SW 1271 (cell line): ENCODE data around the gene SMARCA5.

Experiments used
- DNase-seq, 2 experiments: peaks; one replicate each; lab custom pipeline; 2025; lab: John Stamatoyannopoulos, UW

The SMARCA5 gene

GRCh38 chr4:143538979-143539669, 25.6 kb downstream of the SMARCA5 start:
- DNase-seq, result no peak

GRCh38 chr4:143539670-143540023, 26.1 kb downstream of the SMARCA5 start:
- no peak for DNase-seq

- no peak for DNase-seq
Measured at GRCh38 chr4:143549928-143550327, 36.4 kb downstream of the SMARCA5 start.

- DNase-seq, result no peak
Measured at GRCh38 chr4:143554728-143555597, 41.5 kb downstream of the SMARCA5 start.

GRCh38 chr4:143555676-143556075, 42.2 kb downstream of the SMARCA5 start:
- DNase-seq, result no peak

GRCh38 chr4:143558286-143558685, 44.8 kb downstream of the SMARCA5 start:
- no peak for DNase-seq

GRCh38 chr4:143558823-143559756, 45.6 kb downstream of the SMARCA5 start:
- peak; percentile 15 to 72 for DNase-seq

GRCh38 chr4:143559757-143560147, 46.2 kb downstream of the SMARCA5 start:
- no peak for DNase-seq

- no peak for DNase-seq
Measured at GRCh38 chr4:143564472-143564871, 51.0 kb downstream of the SMARCA5 start.

GRCh38 chr4:143575331-143575730, 61.8 kb downstream of the SMARCA5 start:
- DNase-seq, result no peak

- no peak for DNase-seq
Measured at GRCh38 chr4:143581331-143581946, 67.9 kb downstream of the SMARCA5 start.

- no peak for DNase-seq
Measured at GRCh38 chr4:143585548-143585947, 72.0 kb downstream of the SMARCA5 start.

GRCh38 chr4:143586080-143586479, 72.6 kb downstream of the SMARCA5 start:
- DNase-seq, result peak in 1 of 2 experiments; percentile 6

- no peak for DNase-seq
Measured at GRCh38 chr4:143587703-143588102, 74.2 kb downstream of the SMARCA5 start.

- DNase-seq, result no peak
Measured at GRCh38 chr4:143597276-143597675, 83.8 kb downstream of the SMARCA5 start.

- DNase-seq, result no peak
Measured at GRCh38 chr4:143598816-143599215, 85.3 kb downstream of the SMARCA5 start.

- DNase-seq, result no peak
Measured at GRCh38 chr4:143599827-143600226, 86.3 kb downstream of the SMARCA5 start.

GRCh38 chr4:143606480-143606879, 93.0 kb downstream of the SMARCA5 start:
- DNase-seq, result no peak
